22Rv1 (cell line): Measurements from ENCODE around the gene NTRK3.

Source experiments
- H3K27ac ChIP-seq: fragments of 450-650 bp; 2 replicates; pipeline ENCODE4 v1.5.1; 2017
- CTCF ChIP-seq: fragments of 450-650 bp; IDR thresholded peaks from 2 replicates; pipeline ENCODE4 v1.5.1; 2017; ENCODE audit warnings: mild to moderate bottlenecking
- ZFX ChIP-seq: fragments of 450-650 bp; IDR thresholded peaks from 2 replicates; pipeline ENCODE4 v1.6.1; 2017; ENCODE audit warnings: antibody characterized with exemption, borderline replicate concordance

Gene NTRK3

DNA sequence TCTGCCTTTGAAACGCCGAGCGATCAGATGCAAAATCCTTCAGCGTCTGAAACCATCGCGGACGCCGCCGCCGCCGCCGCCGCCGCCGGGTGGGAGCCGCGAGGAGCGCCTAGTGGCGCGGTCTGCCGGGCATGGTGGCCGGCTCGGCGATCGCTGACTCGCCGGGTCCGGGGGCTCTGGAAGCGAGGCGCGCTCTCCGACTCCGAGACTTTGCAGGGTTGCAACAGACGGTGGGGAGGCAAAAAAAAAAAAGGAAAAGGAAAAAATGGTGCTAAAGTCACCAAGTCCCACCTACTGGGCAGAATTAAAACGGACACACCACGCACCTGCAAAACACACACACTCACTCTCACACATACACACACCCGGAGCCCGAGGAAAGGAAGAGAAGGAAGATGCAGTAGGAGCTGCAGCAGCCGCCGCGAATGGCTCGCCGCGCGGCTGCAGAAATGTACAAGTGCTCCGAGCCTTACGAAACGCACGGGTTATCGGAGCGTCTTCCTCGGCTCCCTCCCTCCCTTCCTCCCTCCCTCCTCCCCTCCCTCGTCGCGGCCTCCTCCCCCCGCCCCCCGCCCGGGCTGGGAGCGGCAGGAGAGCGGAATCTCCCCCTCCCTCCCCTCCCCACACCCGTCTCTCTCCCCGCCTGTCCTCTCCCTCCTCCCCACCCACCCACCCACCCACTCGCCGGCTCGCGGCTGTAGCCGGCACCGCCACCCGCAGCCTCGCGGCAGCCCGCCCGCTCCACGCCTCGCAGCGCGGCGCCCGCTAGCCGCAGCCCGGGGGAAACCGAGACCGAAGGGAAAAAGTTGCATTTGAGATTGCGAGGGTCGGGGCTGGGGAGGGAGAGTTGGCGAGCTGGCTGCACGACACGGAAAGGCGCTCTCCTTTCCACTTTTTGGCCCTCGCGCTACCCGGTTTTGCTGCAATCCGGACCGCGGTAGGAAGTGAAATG lies at the start of gene NTRK3:
TSS of gene NTRK3 (minus strand) at position 461 of the 952 bp plus-strand sequence. CDS start 586 bp downstream, outside the sequence.
- no peak within 1 kb of the TSS for H3K27ac ChIP-seq
- TF ChIP-seq ZFX (no peak), CTCF (no peak)

- TF ChIP-seq ZFX = no peak
- no peak for TF ChIP-seq CTCF
- H3K27ac ChIP-seq = no peak overlapping the region
Observed at GRCh38 chr15:88303395-88303794, 46.9 kb upstream of the NTRK3 start.

DNA sequence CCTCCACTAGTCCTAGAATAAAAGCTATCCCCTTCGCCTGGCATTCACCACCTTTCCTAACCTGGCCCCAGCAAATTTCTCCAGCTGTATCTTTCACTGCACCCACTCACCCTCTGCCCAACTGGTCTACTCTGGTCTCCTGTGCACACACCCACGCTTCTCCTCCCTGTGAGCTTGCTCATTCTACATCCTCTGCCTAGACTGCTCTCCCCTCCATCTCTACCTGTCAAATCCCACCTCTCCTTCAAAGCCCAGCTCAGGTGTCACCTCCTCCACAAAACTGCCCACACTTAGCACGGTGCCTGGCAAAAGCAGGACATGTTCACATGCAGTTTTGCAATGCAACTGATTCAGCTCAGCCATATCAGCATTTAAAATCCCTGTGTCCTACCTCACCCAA lies 45.8 kb upstream of the NTRK3 start:
- no peak for TF ChIP-seq CTCF
- no peak overlapping the region for H3K27ac ChIP-seq

DNA sequence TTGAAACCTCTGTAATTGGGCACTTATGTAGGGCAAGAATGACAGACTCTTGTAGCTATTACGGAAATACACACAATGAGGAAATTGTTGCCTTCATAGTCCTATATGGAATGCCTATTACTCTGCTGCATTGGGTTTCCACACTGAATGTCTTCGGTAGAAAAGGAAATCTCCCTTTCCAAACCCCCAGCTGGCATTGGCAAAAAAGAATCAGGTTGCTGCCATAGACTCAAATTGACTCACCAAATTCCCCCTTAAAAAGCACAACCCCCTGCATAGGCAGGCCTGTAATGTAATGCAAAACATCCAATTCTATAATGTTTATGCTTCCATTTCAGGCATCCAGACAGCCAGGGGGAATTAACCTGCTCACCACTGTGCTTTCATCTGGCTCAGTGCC lies 44.8 kb upstream of the NTRK3 start:
- no peak overlapping the region for H3K27ac ChIP-seq
- TF ChIP-seq CTCF (no peak), ZFX (no peak)

GRCh38 chr15:88300861-88301260 lies 44.3 kb upstream of the NTRK3 start:
- TF ChIP-seq ZFX (no peak), CTCF (no peak)
- no peak overlapping the region for H3K27ac ChIP-seq

DNA sequence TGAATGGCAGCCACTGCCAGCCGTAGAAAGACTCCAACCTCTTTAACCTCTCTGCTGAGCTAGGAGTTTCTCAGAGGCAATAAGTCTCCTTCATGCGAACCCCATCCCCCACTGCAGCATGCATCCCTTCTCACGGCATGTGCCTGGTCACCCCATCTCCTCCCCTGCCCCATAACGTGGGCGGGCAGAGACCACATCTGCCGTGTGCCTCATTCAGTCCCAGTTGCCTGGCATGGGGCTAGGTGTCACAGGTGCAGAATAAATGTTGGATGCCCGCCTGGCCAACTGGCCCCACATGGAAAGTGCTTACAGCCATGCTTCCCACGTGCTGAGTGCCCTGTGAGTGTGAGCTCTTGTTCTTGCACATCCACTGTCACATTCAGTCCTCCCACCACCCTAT lies 43.5 kb upstream of the NTRK3 start:
- no peak for TF ChIP-seq ZFX
- TF ChIP-seq CTCF = no peak
- no peak overlapping the region for H3K27ac ChIP-seq

DNA sequence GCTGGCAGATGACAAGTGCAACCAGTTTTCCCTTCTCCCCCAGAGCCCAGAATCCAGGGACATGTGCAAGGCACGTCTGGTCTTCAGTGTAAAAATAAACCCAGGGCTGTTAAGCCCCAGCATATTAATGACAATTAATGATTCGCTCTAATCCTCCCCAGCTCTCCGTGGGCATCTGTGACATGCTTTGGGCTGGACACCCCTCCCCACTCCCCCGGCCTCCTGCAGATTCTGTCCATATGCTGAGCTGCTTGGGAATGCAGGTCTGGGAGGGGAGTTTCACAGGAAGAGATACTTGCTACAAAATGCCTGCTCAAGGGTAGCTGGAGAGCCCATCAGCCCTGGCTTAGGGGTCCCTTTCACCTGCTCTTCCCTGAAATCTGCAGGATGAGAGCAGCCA lies 43.0 kb upstream of the NTRK3 start:
- no peak for TF ChIP-seq CTCF
- no peak for TF ChIP-seq ZFX
- no peak overlapping the region for H3K27ac ChIP-seq
